Endothelial cell of umbilical vein (primary cell): ENCODE data around the gene CCDC194. TPM values are rescaled to one million over a fixed set of nuclear protein-coding genes. Genes with fewer than 3 reads are reported as not detected.

ENCODE experiments used
- BruUV-seq: library from RNA; stranded (reverse); fragments of 400-500 nt; replicated peaks from 2 replicates; lab custom pipeline; 2021; lab: Mats Ljungman, UMichigan
- CTCF ChIA-PET: fragments of 300-600, 350-600 bp; sonication (Branson Sonifier 250); formaldehyde crosslinking; loops from one replicate; lab custom pipeline; 2021; ENCODE audit warnings: antibody characterized with exemption, inconsistent platforms; lab: Charles Lee
- POLR2A ChIA-PET: fragments of 300-600, 350-600 bp; sonication (Branson Sonifier 250); formaldehyde crosslinking; loops from one replicate; lab custom pipeline; 2021; ENCODE audit warnings: antibody characterized with exemption, inconsistent platforms; lab: Charles Lee
- DNase-seq: peaks from one replicate; pipeline ENCODE4 v3.0.0-alpha.2; 2011; ENCODE audit warnings: low read depth, low spot score
- FAIRE-seq: peaks from 2 replicates; lab custom pipeline; 2011; peaks lifted over from hg19 to GRCh38; lab: Jason Lieb, UNC
- H2AFZ ChIP-seq: 2 replicates; pipeline ENCODE4 v1.6.0; 2012; ENCODE audit warnings: low read depth, low read length, control low read depth, inconsistent platforms
- H3K27ac ChIP-seq: 2 replicates; pipeline ENCODE4 v1.5.1; 2011; ENCODE audit warnings: low read depth, mild to moderate bottlenecking, control low read depth, low read length, moderate library complexity; ENCODE audit not compliant: insufficient read depth
- H3K27me3 ChIP-seq, 2 experiments: 2 replicates each; pipeline versions ENCODE4 v1.6.0 to v1.6.1; 2011; ENCODE audit warnings: low read length in 2 of 2, mixed read lengths in 1 of 2; ENCODE audit not compliant: control insufficient read depth in 2 of 2, insufficient read depth in 2 of 2
- H3K36me3 ChIP-seq, 2 experiments: 2 replicates in 1 of 2; 3 replicates in 1 of 2; pipeline ENCODE4 v1.5.1; 2011; ENCODE audit warnings: low read length in 2 of 2, mild to moderate bottlenecking in 1 of 2, moderate library complexity in 1 of 2; ENCODE audit not compliant: control insufficient read depth in 2 of 2, insufficient read depth in 2 of 2; ENCODE audit errors: extremely low read depth in 1 of 2
- H3K4me1 ChIP-seq: 3 replicates; pipeline ENCODE4 v1.5.1; 2011; ENCODE audit warnings: mild to moderate bottlenecking, low read length; ENCODE audit not compliant: control insufficient read depth, insufficient read depth; ENCODE audit errors: extremely low read depth
- H3K4me2 ChIP-seq: 2 replicates; pipeline ENCODE4 v1.6.1; 2011; ENCODE audit warnings: low read length, control low read depth, mixed read lengths; ENCODE audit not compliant: insufficient read depth
- H3K4me3 ChIP-seq, 3 experiments: fragments of 200-600 bp in 1 of 3; sonication (generic), shearing (Covaris generic) in 1 of 3; replicated peaks in 1 of 3; 2 replicates each; pipeline ENCODE4 v1.5.1; 2011 to 2016; ENCODE audit warnings: control low read depth in 3 of 3, low read length in 3 of 3, mild to moderate bottlenecking in 2 of 3, inconsistent platforms in 1 of 3, low read depth in 1 of 3, moderate library complexity in 1 of 3; ENCODE audit not compliant: insufficient read depth in 1 of 3
- H3K79me2 ChIP-seq: 2 replicates; pipeline ENCODE4 v1.6.0; 2012; ENCODE audit warnings: low read length, inconsistent platforms; ENCODE audit not compliant: control insufficient read depth, insufficient read depth
- H3K9ac ChIP-seq: replicated peaks from 2 replicates; pipeline ENCODE3; 2011; ENCODE audit warnings: low read length, control low read depth; ENCODE audit not compliant: insufficient read depth; ENCODE audit errors: extremely low read depth
- H3K9me1 ChIP-seq: replicated peaks from 3 replicates; pipeline ENCODE4 v1.6.0; 2011; ENCODE audit warnings: mild to moderate bottlenecking, low read length; ENCODE audit not compliant: control insufficient read depth, insufficient read depth; ENCODE audit errors: extremely low read depth
- H3K9me3 ChIP-seq: replicated peaks from 2 replicates; pipeline ENCODE4 v1.5.1; 2012; ENCODE audit warnings: low read length, inconsistent platforms; ENCODE audit not compliant: control insufficient read depth, insufficient read depth
- H4K20me1 ChIP-seq: replicated peaks from 2 replicates; pipeline ENCODE3; 2011; ENCODE audit warnings: mild to moderate bottlenecking, low read length; ENCODE audit not compliant: control insufficient read depth, insufficient read depth; ENCODE audit errors: extremely low read depth
- CTCF ChIP-seq, 2 donors: IDR thresholded peaks; 1 replicate in 1 of 2; 2 replicates in 1 of 2; pipeline ENCODE4 v1.5.1; 2011; ENCODE audit warnings: low read length in 2 of 2, mild to moderate bottlenecking in 2 of 2, moderate library complexity in 2 of 2, control low read depth in 1 of 2, inconsistent platforms in 1 of 2, low read depth in 1 of 2; ENCODE audit not compliant: insufficient read depth in 1 of 2; ENCODE audit errors: extremely low read depth in 1 of 2
- EZH2 ChIP-seq: IDR thresholded peaks from 2 replicates; pipeline ENCODE4 v1.6.1; 2012; ENCODE audit warnings: borderline replicate concordance, low read depth, mild to moderate bottlenecking, moderate library complexity, low read length, inconsistent platforms; ENCODE audit not compliant: severe bottlenecking
- FOS ChIP-seq: IDR thresholded peaks from 2 replicates; pipeline ENCODE4 v1.6.1; 2011; ENCODE audit warnings: mild to moderate bottlenecking, low read length, moderate library complexity, borderline replicate concordance; ENCODE audit not compliant: insufficient read depth
- GATA2 ChIP-seq: IDR thresholded peaks from 2 replicates; pipeline ENCODE4 v1.7.0; 2011; ENCODE audit warnings: low read depth, mild to moderate bottlenecking, moderate library complexity, mixed read lengths, low read length; ENCODE audit not compliant: insufficient read length, insufficient read depth
- JUN ChIP-seq: IDR thresholded peaks from 2 replicates; pipeline ENCODE4 v1.6.1; 2011; ENCODE audit warnings: borderline replicate concordance, low read depth; ENCODE audit not compliant: insufficient read length, insufficient read depth
- MAX ChIP-seq: IDR thresholded peaks from 2 replicates; pipeline ENCODE4 v1.6.1; 2011; ENCODE audit not compliant: insufficient read depth, insufficient read length
- MYC ChIP-seq: IDR thresholded peaks from one replicate; pipeline ENCODE4 v1.6.1; 2011; ENCODE audit warnings: mild to moderate bottlenecking, low read depth, low read length
- POLR2A ChIP-seq: IDR thresholded peaks from 2 replicates; pipeline ENCODE4 v1.6.1; 2012; ENCODE audit warnings: low read depth, mild to moderate bottlenecking, control low read depth, low read length
- POLR2AphosphoS5 ChIP-seq: IDR thresholded peaks from 2 replicates; pipeline ENCODE4 v1.6.1; 2012; ENCODE audit warnings: low read depth, mild to moderate bottlenecking, control low read depth, low read length, moderate library complexity; ENCODE audit not compliant: insufficient read depth
- dilution Hi-C: fragments of 300-500 bp; cut with MboI; formaldehyde crosslinking; loops from one replicate; pipeline ENCODE4 v1.15.0; 2019; ENCODE audit warnings: low sequenced_read_pairs; ENCODE audit not compliant: extremely low pct_ligation_motif_present
- intact Hi-C: fragments of 100-400 bp; cut with micrococcal nuclease; formaldehyde crosslinking; loops from one replicate; pipeline ENCODE4 v1.10.0; 2022
- polyA plus RNA-seq, 4 experiments: library from polyadenylated mRNA; depleted of rRNA in 3 of 4; stranded (reverse) in 3 of 4; unstranded in 1 of 4; fragments of >200 nt; gene quantifications; 2 replicates each; pipeline versions ENCODE4 v1.2.1 to v1.2.3, GENCODE V29; 2011 to 2012; ENCODE audit warnings: missing spikeins in 1 of 4
- total RNA-seq: library from RNA; stranded (reverse); gene quantifications from 2 replicates; pipeline ENCODE4 v1.2.3, GENCODE V29; 2021

CCDC194 gene
- total and polyA plus RNA-seq, 2 donors (not counting 3 experiments of a cell fraction or from before 2014, with no cell fraction given) = 0.12 TPM; not detected in 1

- intact Hi-C loops (loop anchor here (10.0 kb wide), 1 partner anchor 153 kb away; the partner anchor contains the start of gene COLGALT1), dilution Hi-C loops (no loop called here)
- FAIRE-seq (peak; percentile 8), DNase-seq (no peak)
- H3K36me3 ChIP-seq = no peaks in the 10 kb centered on the region
- no peaks in the 10 kb centered on the region for H3K27me3 ChIP-seq
- H4K20me1 ChIP-seq = no peaks in the 10 kb centered on the region
- peaks cover 8% of the 10 kb centered on the region for H3K79me2 ChIP-seq
- TF ChIP-seq JUN = no peak
- no peak for TF ChIP-seq EZH2
- TF ChIP-seq POLR2AphosphoS5 = no peak
- TF ChIP-seq POLR2A = no peak
- no peak for TF ChIP-seq MYC
- ChIA-PET POLR2A (interaction anchor here (0.7 kb wide), 1 partner anchor 15 kb away, joined by 3 read pairs; no protein-coding TSS in a partner anchor), CTCF (no interaction called here)
- H3K27ac ChIP-seq = no peak overlapping the region
- no peaks in the 10 kb centered on the region for H3K9me3 ChIP-seq
- no TSS peak for BruUV-seq
- no peak overlapping the region for H3K4me2 ChIP-seq
- peaks cover 17% of the 10 kb centered on the region for H3K4me1 ChIP-seq
- H2AFZ ChIP-seq = no peak overlapping the region
- no peaks in the 10 kb centered on the region for H3K9me1 ChIP-seq
- no peak overlapping the region for H3K9ac ChIP-seq
- no peak overlapping the region for H3K4me3 ChIP-seq
Observed at GRCh38 chr19:17401628-17402027, 7.6 kb upstream of the CCDC194 start.

- Histone ChIP-seq H3K4me3 (no peak overlapping the region), H2AFZ (no peak overlapping the region), H3K4me1 (peaks cover 4% of the 10 kb centered on the region), H3K9me1 (no peaks in the 10 kb centered on the region), H4K20me1 (no peaks in the 10 kb centered on the region), H3K36me3 (no peaks in the 10 kb centered on the region), H3K79me2 (no peaks in the 10 kb centered on the region), H3K9me3 (no peaks in the 10 kb centered on the region), H3K4me2 (no peak overlapping the region), H3K9ac (no peak overlapping the region), H3K27ac (no peak overlapping the region), H3K27me3 (no peaks in the 10 kb centered on the region)
- dilution Hi-C loops (no loop called here), intact Hi-C loops (no loop called here)
- DNase-seq (no peak), FAIRE-seq (no peak)
- no TSS peak for BruUV-seq
- TF ChIP-seq EZH2 (no peak), POLR2AphosphoS5 (no peak), CTCF (IDR thresholded peaks at IDR 0.05; ENCODE audit: extremely low read depth in 1 of 2, insufficient read depth in 1 of 2, low read depth in 1 of 2, low read length in 2 of 2) (no peak), GATA2 (no peak), JUN (no peak), MYC (no peak), FOS (no peak), POLR2A (no peak), MAX (no peak)
- ChIA-PET POLR2A (interaction anchor here (0.8 kb wide), 1 partner anchor 226 kb away, joined by 5 read pairs; no protein-coding TSS in a partner anchor), CTCF (interaction anchor here (0.8 to 1.1 kb wide), 3 partner anchors 13 to 48 kb away, joined by 3 to 4 read pairs (median 3); partner anchors contain the start of gene MVB12A)
Observed at GRCh38 chr19:17398902-17399527, 5.0 kb upstream of the CCDC194 start.
